Measurements from ENCODE around the gene BSG. TPM values are rescaled to one million over a fixed set of nuclear protein-coding genes. Genes with fewer than 3 reads are reported as not detected.

BSG gene
- total RNA-seq, 1 donor from 2014 or later = 366 TPM

GRCh38 chr19:533364-534058 lies 38.9 kb upstream of the BSG start:
- Histone ChIP-seq H3K27ac (peak overlapping the region; percentile 89), H3K36me3 (peaks cover 30% of the 10 kb centered on the region), H3K9me3 (no peaks in the 10 kb centered on the region), H3K4me3 (peak overlapping the region; percentile 99), H3K27me3 (ENCODE audit: low read depth) (no peaks in the 10 kb centered on the region), H3K4me1 (peaks cover 32% of the 10 kb centered on the region)
- DNase-seq (no peak), ATAC-seq (no peak)
- intact Hi-C loops (cut with DNase I) = no loop called here
- TF ChIP-seq CTCF (IDR thresholded peaks at IDR 0.05) = no peak

- intact Hi-C loops (cut with DNase I) = no loop called here
- no peak for TF ChIP-seq CTCF (IDR thresholded peaks at IDR 0.05)
- no peak for DNase-seq
- Histone ChIP-seq H3K36me3 (peaks cover 36% of the 10 kb centered on the region), H3K4me3 (peak overlapping the region; percentile 99), H3K27me3 (ENCODE audit: low read depth) (no peaks in the 10 kb centered on the region), H3K27ac (peak overlapping the region; percentile 89), H3K4me1 (peaks cover 32% of the 10 kb centered on the region), H3K9me3 (no peaks in the 10 kb centered on the region)
- ATAC-seq = no peak
Observed at GRCh38 chr19:534088-534487, 38.3 kb upstream of the BSG start.

- intact Hi-C loops (cut with DNase I) = no loop called here
- no peak for DNase-seq
- ATAC-seq = no peak
- Histone ChIP-seq H3K36me3 (peaks cover 40% of the 10 kb centered on the region), H3K4me1 (peaks cover 31% of the 10 kb centered on the region), H3K27ac (peak overlapping the region; percentile 33), H3K4me3 (no peak overlapping the region), H3K9me3 (no peaks in the 10 kb centered on the region), H3K27me3 (ENCODE audit: low read depth) (no peaks in the 10 kb centered on the region)
- TF ChIP-seq CTCF (IDR thresholded peaks at IDR 0.05) = no peak
Observed at GRCh38 chr19:535017-535835, 37.2 kb upstream of the BSG start.

- H3K27me3 ChIP-seq (ENCODE audit: low read depth) = no peaks in the 10 kb centered on the region
- H3K4me3 ChIP-seq = no peak overlapping the region
- H3K27ac ChIP-seq = peak overlapping the region; percentile 24
- no peak for ATAC-seq
- peaks cover 26% of the 10 kb centered on the region for H3K4me1 ChIP-seq
- peaks cover 45% of the 10 kb centered on the region for H3K36me3 ChIP-seq
- no peak for TF ChIP-seq CTCF (IDR thresholded peaks at IDR 0.05)
- no peaks in the 10 kb centered on the region for H3K9me3 ChIP-seq
- no peak for DNase-seq
- intact Hi-C loops (cut with DNase I) = no loop called here
Observed at GRCh38 chr19:536031-536880, 36.1 kb upstream of the BSG start.

- peaks cover 26% of the 10 kb centered on the region for H3K4me1 ChIP-seq
- ATAC-seq (no peak), DNase-seq (no peak)
- peaks cover 52% of the 10 kb centered on the region for H3K36me3 ChIP-seq
- no peak overlapping the region for H3K4me3 ChIP-seq
- no peaks in the 10 kb centered on the region for H3K9me3 ChIP-seq
- peak overlapping the region; percentile 24 for H3K27ac ChIP-seq
- TF ChIP-seq CTCF (IDR thresholded peaks at IDR 0.05) = no peak
- no peaks in the 10 kb centered on the region for H3K27me3 ChIP-seq (ENCODE audit: low read depth)
- intact Hi-C loops (cut with DNase I) = no loop called here
Observed at GRCh38 chr19:536881-537404, 35.5 kb upstream of the BSG start.
